GM10266 (cell line): ENCODE data around the gene ZNF195.
"Not testable (repeated sequence)": the region's sequence is repeated elsewhere in the genome, so short reads cannot be mapped to it uniquely, and the experiment has no call there.

Experiments used
- DNase-seq: peaks from one replicate; pipeline ENCODE4 v3.0.0; 2012; ENCODE audit errors: extremely low spot score
- CTCF ChIP-seq: IDR thresholded peaks from 2 replicates; pipeline ENCODE4 v1.5.1; 2012; ENCODE audit warnings: mild to moderate bottlenecking, low read depth; ENCODE audit not compliant: control insufficient read depth, insufficient read depth; ENCODE audit errors: missing control alignments

Gene ZNF195

GRCh38 chr11:3412837-3413236 lies 33.9 kb upstream of the ZNF195 start:
- DNase-seq: no peak
- TF ChIP-seq CTCF: no peak

GRCh38 chr11:3408722-3409121 lies 29.8 kb upstream of the ZNF195 start:
- DNase-seq: peak; percentile 73
- peak; percentile 83 for TF ChIP-seq CTCF

GRCh38 chr11:3408058-3408605 lies 29.2 kb upstream of the ZNF195 start:
- not testable (repeated sequence) for DNase-seq

- not testable (repeated sequence) for DNase-seq
Observed at GRCh38 chr11:3406937-3407336, 28.0 kb upstream of the ZNF195 start.

- DNase-seq: not testable (repeated sequence)
Observed at GRCh38 chr11:3406223-3406875, 27.4 kb upstream of the ZNF195 start.

- DNase-seq: not testable (repeated sequence)
Observed at GRCh38 chr11:3404076-3404925, 25.4 kb upstream of the ZNF195 start.

GRCh38 chr11:3402861-3403250 lies 23.9 kb upstream of the ZNF195 start:
- not testable (repeated sequence) for DNase-seq

GRCh38 chr11:3402181-3402860 lies 23.4 kb upstream of the ZNF195 start:
- DNase-seq: not testable (repeated sequence)

GRCh38 chr11:3401052-3401451 lies 22.1 kb upstream of the ZNF195 start:
- not testable (repeated sequence) for DNase-seq

GRCh38 chr11:3398509-3398908 lies 19.6 kb upstream of the ZNF195 start:
- DNase-seq: not testable (repeated sequence)

- DNase-seq: not testable (repeated sequence)
Observed at GRCh38 chr11:3398106-3398505, 19.2 kb upstream of the ZNF195 start.

- DNase-seq: not testable (repeated sequence)
Observed at GRCh38 chr11:3397210-3397609, 18.3 kb upstream of the ZNF195 start.

- not testable (repeated sequence) for DNase-seq
Observed at GRCh38 chr11:3395468-3395867, 16.5 kb upstream of the ZNF195 start.

- DNase-seq: not testable (repeated sequence)
Observed at GRCh38 chr11:3394956-3395355, 16.0 kb upstream of the ZNF195 start.

GRCh38 chr11:3393450-3393849 lies 14.5 kb upstream of the ZNF195 start:
- DNase-seq: not testable (repeated sequence)
